ENCODE results near the gene SNRPA. TPM values are rescaled to one million over a fixed set of nuclear protein-coding genes. Genes with fewer than 3 reads are reported as not detected.
A peak's percentile ranks its signal among the peaks of the same experiment; 100 is the strongest.

SNRPA gene
- polyA plus RNA-seq, 3 donors, result 21.2 to 44.1 (median 42.8) TPM

GRCh38 chr19:40791349-40791748, 40.3 kb downstream of the SNRPA start:
- 80 to 98% (median 97%) methylated on average over 7 of the region's 7 CpGs for WGBS, 3 donors
- H3K27ac ChIP-seq (ENCODE audit: low read depth, low read length), result no peak overlapping the region

- WGBS, 3 donors, result 77 to 90% (median 88%) methylated on average over 3 of the region's 3 CpGs
- H3K27ac ChIP-seq (ENCODE audit: low read depth, low read length), result no peak overlapping the region
Measured at GRCh38 chr19:40791996-40792395, 41.0 kb downstream of the SNRPA start.

GRCh38 chr19:40797166-40797962, 46.4 kb downstream of the SNRPA start:
- H3K27ac ChIP-seq (ENCODE audit: low read depth, low read length), result no peak overlapping the region
- 94 to 96% (median 95%) methylated on average over 14 of the region's 14 CpGs for WGBS, 3 donors

GRCh38 chr19:40797963-40798682, 47.1 kb downstream of the SNRPA start:
- no peak overlapping the region for H3K27ac ChIP-seq (ENCODE audit: low read depth, low read length)
- WGBS, 3 donors, result 8 to 10% (median 10%) methylated on average over 28 of the region's 28 CpGs

- 1% methylated on average over 47 to 108 of the region's 110 CpGs for WGBS, 3 donors
Measured at GRCh38 chr19:40798683-40799557, 47.9 kb downstream of the SNRPA start, which contains the start of gene EGLN2. EGLN2 (plus strand) TSS chr19:40799191; CDS start chr19:40800573, 1,382 bp downstream.

GRCh38 chr19:40799558-40800338, 48.7 kb downstream of the SNRPA start:
- no peak overlapping the region for H3K27ac ChIP-seq (ENCODE audit: low read depth, low read length)
- WGBS, 3 donors, result 1 to 4% (median 2%) methylated on average over 37 to 40 of the region's 40 CpGs

More at GRCh38 chr19:40798683-40799557, 47.9 kb downstream of the SNRPA start, which contains the start of gene EGLN2:
- H3K27ac ChIP-seq (ENCODE audit: low read depth, low read length), result no peak within 1 kb of the TSS

- 62 to 75% (median 62%) methylated on average over 27 of the region's 27 CpGs for WGBS, 3 donors
- no peak overlapping the region for H3K27ac ChIP-seq (ENCODE audit: low read depth, low read length)
Measured at GRCh38 chr19:40800339-40800996, 49.5 kb downstream of the SNRPA start.

GRCh38 chr19:40800997-40801377, 50.0 kb downstream of the SNRPA start:
- H3K27ac ChIP-seq (ENCODE audit: low read depth, low read length), result no peak overlapping the region
- 73 to 86% (median 77%) methylated on average over 23 to 27 of the region's 27 CpGs for WGBS, 3 donors

GRCh38 chr19:40801426-40802299, 50.7 kb downstream of the SNRPA start:
- 39 to 51% (median 46%) methylated on average over 12 to 13 of the region's 13 CpGs for WGBS, 3 donors
- no peak overlapping the region for H3K27ac ChIP-seq (ENCODE audit: low read depth, low read length)

- WGBS, 3 donors, result 18 to 30% (median 21%) methylated on average over 11 of the region's 11 CpGs
- no peak overlapping the region for H3K27ac ChIP-seq (ENCODE audit: low read depth, low read length)
Measured at GRCh38 chr19:40802300-40803169, 51.5 kb downstream of the SNRPA start.

GRCh38 chr19:40803170-40803856, 52.3 kb downstream of the SNRPA start:
- no peak overlapping the region for H3K27ac ChIP-seq (ENCODE audit: low read depth, low read length)
- 29 to 48% (median 38%) methylated on average over 9 of the region's 9 CpGs for WGBS, 3 donors

GRCh38 chr19:40803857-40804782, 53.1 kb downstream of the SNRPA start:
- no peak overlapping the region for H3K27ac ChIP-seq (ENCODE audit: low read depth, low read length)
- WGBS, 3 donors, result 55 to 79% (median 71%) methylated on average over 6 of the region's 6 CpGs

- WGBS, 3 donors, result 19 to 71% (median 58%) methylated on average over 7 of the region's 7 CpGs
- no peak overlapping the region for H3K27ac ChIP-seq (ENCODE audit: low read depth, low read length)
Measured at GRCh38 chr19:40804783-40805242, 53.8 kb downstream of the SNRPA start.

- H3K27ac ChIP-seq (ENCODE audit: low read depth, low read length), result peak overlapping the region; percentile 76
- 51 to 71% (median 58%) methylated on average over 2 of the region's 2 CpGs for WGBS, 3 donors
Measured at GRCh38 chr19:40805258-40805868, 54.4 kb downstream of the SNRPA start.
